HL-60 (cell line): Measurements from ENCODE around the gene RYR3.

Source experiments
- GABPA ChIP-seq: IDR thresholded peaks from 2 replicates; pipeline ENCODE4 v1.6.1; 2012; ENCODE audit warnings: low read depth
- POLR2AphosphoS5 ChIP-seq: IDR thresholded peaks from 2 replicates; pipeline ENCODE4 v1.6.1; 2012; ENCODE audit warnings: low read depth
- REST ChIP-seq: IDR thresholded peaks from 2 replicates; pipeline ENCODE4 v1.6.1; 2012; ENCODE audit warnings: low read depth; ENCODE audit not compliant: insufficient replicate concordance
- SPI1 ChIP-seq: IDR thresholded peaks from 2 replicates; pipeline ENCODE4 v1.6.1; 2012; ENCODE audit warnings: low read depth, mild to moderate bottlenecking, borderline replicate concordance
- TF ChIP-seq, protein P1 (sequence below): IDR thresholded peaks from one replicate; pipeline ENCODE4 v1.5.1; 2011; ENCODE audit warnings: low read length, control low read depth, inconsistent platforms; ENCODE audit not compliant: insufficient read depth

- TF ChIP-seq, protein P1, sequence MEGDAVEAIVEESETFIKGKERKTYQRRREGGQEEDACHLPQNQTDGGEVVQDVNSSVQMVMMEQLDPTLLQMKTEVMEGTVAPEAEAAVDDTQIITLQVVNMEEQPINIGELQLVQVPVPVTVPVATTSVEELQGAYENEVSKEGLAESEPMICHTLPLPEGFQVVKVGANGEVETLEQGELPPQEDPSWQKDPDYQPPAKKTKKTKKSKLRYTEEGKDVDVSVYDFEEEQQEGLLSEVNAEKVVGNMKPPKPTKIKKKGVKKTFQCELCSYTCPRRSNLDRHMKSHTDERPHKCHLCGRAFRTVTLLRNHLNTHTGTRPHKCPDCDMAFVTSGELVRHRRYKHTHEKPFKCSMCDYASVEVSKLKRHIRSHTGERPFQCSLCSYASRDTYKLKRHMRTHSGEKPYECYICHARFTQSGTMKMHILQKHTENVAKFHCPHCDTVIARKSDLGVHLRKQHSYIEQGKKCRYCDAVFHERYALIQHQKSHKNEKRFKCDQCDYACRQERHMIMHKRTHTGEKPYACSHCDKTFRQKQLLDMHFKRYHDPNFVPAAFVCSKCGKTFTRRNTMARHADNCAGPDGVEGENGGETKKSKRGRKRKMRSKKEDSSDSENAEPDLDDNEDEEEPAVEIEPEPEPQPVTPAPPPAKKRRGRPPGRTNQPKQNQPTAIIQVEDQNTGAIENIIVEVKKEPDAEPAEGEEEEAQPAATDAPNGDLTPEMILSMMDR, result no peak
- TF ChIP-seq GABPA (no peak), POLR2AphosphoS5 (no peak), REST (no peak), SPI1 (no peak)
Measured at GRCh38 chr15:33369941-33370622, 59.3 kb downstream of the RYR3 start.
